ENCODE data around the gene RCL1. TPM values are rescaled to one million over a fixed set of nuclear protein-coding genes. Genes with fewer than 3 reads are reported as not detected.
"Not testable (repeated sequence)": the region's sequence is repeated elsewhere in the genome, so short reads cannot be mapped to it uniquely, and the experiment has no call there.

RCL1 gene
- total RNA-seq, 4 donors from 2014 or later = 13.4 to 19.1 (median 14.9) TPM

GRCh38 chr9:4750023-4750673 lies 42.6 kb upstream of the RCL1 start:
- DNase-seq (ENCODE audit: extremely low spot score) = no peak
- intact Hi-C loops (cut with DNase I) = loop anchor here (10.0 kb wide), 1 partner anchor 675 kb away; no protein-coding TSS in a partner anchor
- no peaks in the 10 kb centered on the region for H3K36me3 ChIP-seq

GRCh38 chr9:4754530-4754929 lies 38.2 kb upstream of the RCL1 start:
- not testable (repeated sequence) for H3K27me3 ChIP-seq; H3K9me3 ChIP-seq; H3K27ac ChIP-seq (replicated peaks in 1 of 4); H3K36me3 ChIP-seq; H3K4me1 ChIP-seq; DNase-seq (ENCODE audit: extremely low spot score); H3K4me3 ChIP-seq
- intact Hi-C loops (cut with DNase I) = loop anchor here (10.0 kb wide), 1 partner anchor 670 kb away; no protein-coding TSS in a partner anchor

More at GRCh38 chr9:4750023-4750673, 42.6 kb upstream of the RCL1 start:
- Histone ChIP-seq H3K27me3 (no peaks in the 10 kb centered on the region), H3K4me3 (no peak overlapping the region), H3K9me3 (no peaks in the 10 kb centered on the region), H3K4me1 (peaks cover 0 to 2% (median 0%) of the 10 kb centered on the region in 4 donors), H3K27ac (replicated peaks in 1 of 4) (no peak overlapping the region)
- 45% methylated on average over 8 of the region's 8 CpGs for WGBS
- TF ChIP-seq POLR2AphosphoS5 (IDR thresholded peaks at IDR 0.05) (no peak), CTCF (IDR thresholded peaks at IDR 0.05) (peak; percentile 40 to 63 (median 43)), POLR2A (IDR thresholded peaks at IDR 0.05; ENCODE audit: low read depth) (no peak), EP300 (IDR thresholded peaks at IDR 0.05) (no peak)

- no peak for DNase-seq (ENCODE audit: extremely low spot score)
- no peak overlapping the region for H3K4me3 ChIP-seq
- H3K4me1 ChIP-seq = peaks cover 0 to 8% (median 0%) of the 10 kb centered on the region in 4 donors
- H3K36me3 ChIP-seq = no peaks in the 10 kb centered on the region
- H3K27me3 ChIP-seq = peaks cover 0 to 8% (median 0%) of the 10 kb centered on the region in 4 donors
- no peaks in the 10 kb centered on the region for H3K9me3 ChIP-seq
- intact Hi-C loops (cut with DNase I) = loop anchor here (10.0 kb wide), 1 partner anchor 670 kb away; no protein-coding TSS in a partner anchor
- no peak for TF ChIP-seq POLR2AphosphoS5 (IDR thresholded peaks at IDR 0.05)
- no peak for TF ChIP-seq EP300 (IDR thresholded peaks at IDR 0.05)
- no peak for TF ChIP-seq POLR2A (IDR thresholded peaks at IDR 0.05; ENCODE audit: low read depth)
- TF ChIP-seq CTCF (IDR thresholded peaks at IDR 0.05) = no peak
- no peak overlapping the region for H3K27ac ChIP-seq (replicated peaks in 1 of 4)
- WGBS = 70% methylated on average over 5 of the region's 5 CpGs
These were observed 37.6 kb upstream of the RCL1 start for GRCh38 chr9:4755026-4755609.

GRCh38 chr9:4756420-4756819 lies 36.3 kb upstream of the RCL1 start:
- intact Hi-C loops (cut with DNase I) = loop anchor here (10.0 kb wide), 1 partner anchor 668 kb away; no protein-coding TSS in a partner anchor
- Histone ChIP-seq H3K4me3 (no peak overlapping the region), H3K36me3 (no peaks in the 10 kb centered on the region), H3K27me3 (peaks cover 0 to 9% (median 0%) of the 10 kb centered on the region in 4 donors), H3K27ac (replicated peaks in 1 of 4) (no peak overlapping the region), H3K4me1 (peaks cover 0 to 6% (median 0%) of the 10 kb centered on the region in 4 donors), H3K9me3 (no peaks in the 10 kb centered on the region)
- WGBS = 83% methylated on average over 4 of the region's 4 CpGs
- no peak for DNase-seq (ENCODE audit: extremely low spot score)
- no peak for TF ChIP-seq POLR2A (IDR thresholded peaks at IDR 0.05; ENCODE audit: low read depth)
- no peak for TF ChIP-seq CTCF (IDR thresholded peaks at IDR 0.05)
- no peak for TF ChIP-seq POLR2AphosphoS5 (IDR thresholded peaks at IDR 0.05)
- no peak for TF ChIP-seq EP300 (IDR thresholded peaks at IDR 0.05)

GRCh38 chr9:4760122-4760521 lies 32.6 kb upstream of the RCL1 start:
- Histone ChIP-seq H3K27me3 (peaks cover 0 to 15% (median 0%) of the 10 kb centered on the region in 4 donors), H3K36me3 (no peaks in the 10 kb centered on the region), H3K4me3 (no peak overlapping the region), H3K4me1 (peaks cover 7 to 17% (median 12%) of the 10 kb centered on the region in 4 donors), H3K9me3 (no peaks in the 10 kb centered on the region), H3K27ac (replicated peaks in 1 of 4) (no peak overlapping the region)
- intact Hi-C loops (cut with DNase I) = loop anchor here (5.0 to 10.0 kb wide), 3 partner anchors 37 to 827 kb away; no protein-coding TSS in a partner anchor
- no peak for DNase-seq (ENCODE audit: extremely low spot score)
- 82% methylated on average over 3 of the region's 3 CpGs for WGBS
- TF ChIP-seq CTCF (IDR thresholded peaks at IDR 0.05) (no peak), POLR2AphosphoS5 (IDR thresholded peaks at IDR 0.05) (no peak), POLR2A (IDR thresholded peaks at IDR 0.05; ENCODE audit: low read depth) (no peak), EP300 (IDR thresholded peaks at IDR 0.05) (no peak)
